H1 (cell line): ENCODE measurements around the gene KCNJ10. TPM values are rescaled to one million over a fixed set of nuclear protein-coding genes. Genes with fewer than 3 reads are reported as not detected.
A peak's percentile ranks its signal among the peaks of the same experiment; 100 is the strongest.

Experiments used
- CTCF ChIA-PET: fragments of 300-600 bp; sonication (Branson Sonifier 250); formaldehyde crosslinking; loops from one replicate; lab custom pipeline; 2021; ENCODE audit not compliant: partially characterized antibody; lab: Charles Lee
- POLR2A ChIA-PET: fragments of 300-600 bp; sonication (Branson Sonifier 250); formaldehyde crosslinking; loops from one replicate; lab custom pipeline; 2021; ENCODE audit warnings: inconsistent platforms; ENCODE audit not compliant: partially characterized antibody; lab: Charles Lee
- DNase-seq, 2 experiments: peaks; one replicate each; pipeline versions ENCODE4 v3.0.0 to v3.0.0-alpha.2; 2010 to 2022; ENCODE audit warnings: low spot score in 2 of 2, low read depth in 1 of 2, mixed read lengths in 1 of 2
- FAIRE-seq: peaks from 2 replicates; lab custom pipeline; 2011; peaks lifted over from hg19 to GRCh38; lab: Jason Lieb, UNC
- H2AFZ ChIP-seq: 2 replicates; pipeline ENCODE4 v1.8.1; 2012; ENCODE audit warnings: low read length, inconsistent platforms
- H2AK5ac ChIP-seq: 2 replicates; pipeline ENCODE4 v1.6.1; 2013; ENCODE audit warnings: low read depth, low read length
- H2BK120ac ChIP-seq: replicated peaks from 2 replicates; pipeline ENCODE3; 2013; ENCODE audit warnings: low read depth, low read length, inconsistent platforms
- H2BK12ac ChIP-seq: 2 replicates; pipeline ENCODE4 v1.6.1; 2013; ENCODE audit warnings: low read depth, low read length
- H2BK15ac ChIP-seq: 2 replicates; pipeline ENCODE4 v1.6.1; 2013; ENCODE audit warnings: low read length
- H2BK20ac ChIP-seq: 2 replicates; pipeline ENCODE4 v1.6.1; 2013; ENCODE audit warnings: low read length
- H2BK5ac ChIP-seq: 2 replicates; pipeline ENCODE4 v1.6.1; 2013; ENCODE audit warnings: low read depth, low read length
- H3K14ac ChIP-seq: 2 replicates; pipeline ENCODE4 v1.6.1; 2013; ENCODE audit warnings: inconsistent platforms; ENCODE audit not compliant: insufficient read length
- H3K18ac ChIP-seq: 2 replicates; pipeline ENCODE4 v1.6.1; 2013; ENCODE audit warnings: low read length; ENCODE audit errors: extremely low read depth
- H3K23ac ChIP-seq: 2 replicates; pipeline ENCODE4 v1.6.1; 2013; ENCODE audit warnings: inconsistent platforms; ENCODE audit not compliant: insufficient read length
- H3K23me2 ChIP-seq: 2 replicates; pipeline ENCODE4 v1.6.1; 2013; ENCODE audit warnings: low read depth, low read length
- H3K27ac ChIP-seq: 2 replicates; pipeline ENCODE4 v1.6.1; 2011; ENCODE audit warnings: low read depth, low read length, inconsistent platforms
- H3K27me3 ChIP-seq, 4 experiments: replicated peaks in 1 of 4; 1 replicate in 1 of 4; 2 replicates in 3 of 4; pipeline versions ENCODE4 v1.6.1 to v1.8.1; 2011 to 2013; ENCODE audit warnings: low read length in 3 of 4, mild to moderate bottlenecking in 3 of 4, inconsistent platforms in 2 of 4, mixed read lengths in 2 of 4, moderate library complexity in 1 of 4; ENCODE audit not compliant: control insufficient read depth in 3 of 4, insufficient read depth in 3 of 4; ENCODE audit errors: extremely low read depth in 1 of 4
- H3K36me3 ChIP-seq, 4 experiments: 2 replicates each; pipeline versions ENCODE4 v1.6.1 to v1.8.1; 2011 to 2013; ENCODE audit warnings: mild to moderate bottlenecking in 4 of 4, low read length in 3 of 4, moderate library complexity in 2 of 4, control low read depth in 1 of 4, inconsistent platforms in 1 of 4; ENCODE audit not compliant: insufficient read depth in 4 of 4, control insufficient read depth in 2 of 4
- H3K4ac ChIP-seq: replicated peaks from 2 replicates; pipeline ENCODE3; 2013; ENCODE audit warnings: low read length, low read depth, mixed read lengths, inconsistent platforms; ENCODE audit not compliant: insufficient read length
- H3K4me1 ChIP-seq, 4 experiments: replicated peaks in 1 of 4; 1 replicate in 1 of 4; 2 replicates in 3 of 4; pipeline versions ENCODE4 v1.6.1 to v1.8.1; 2011 to 2013; ENCODE audit warnings: low read length in 3 of 4, inconsistent platforms in 2 of 4, mixed read lengths in 1 of 4; ENCODE audit not compliant: insufficient read depth in 4 of 4, control insufficient read depth in 3 of 4
- H3K4me2 ChIP-seq, 2 experiments: 2 replicates each; pipeline versions ENCODE4 v1.6.1 to v1.8.1; 2011 to 2013; ENCODE audit warnings: low read depth in 2 of 2, low read length in 2 of 2, control low read depth in 1 of 2, inconsistent platforms in 1 of 2, mild to moderate bottlenecking in 1 of 2; ENCODE audit not compliant: insufficient read depth in 1 of 2
- H3K4me3 ChIP-seq, 4 experiments: fragments of 200-600, 300-600 bp in 1 of 4; sonication (generic), shearing (Covaris generic), sonication (Bioruptor Twin) in 1 of 4; 2 replicates each; pipeline versions ENCODE4 v1.5.1 to v1.8.1; 2011 to 2016; ENCODE audit warnings: low read length in 4 of 4, low read depth in 3 of 4, control low read depth in 2 of 4, inconsistent platforms in 2 of 4, mild to moderate bottlenecking in 2 of 4, mixed read lengths in 1 of 4, moderate library complexity in 1 of 4; ENCODE audit not compliant: insufficient read depth in 2 of 4; ENCODE audit errors: extremely low read depth in 1 of 4
- H3K56ac ChIP-seq: replicated peaks from 2 replicates; pipeline ENCODE3; 2013; ENCODE audit warnings: low read depth, mild to moderate bottlenecking, mixed read lengths, low read length, inconsistent platforms; ENCODE audit not compliant: insufficient read length
- H3K79me1 ChIP-seq: 2 replicates; pipeline ENCODE4 v1.6.1; 2013; ENCODE audit warnings: low read depth, low read length, control low read depth
- H3K79me2 ChIP-seq, 2 experiments: 2 replicates each; pipeline versions ENCODE4 v1.6.1 to v1.8.1; 2012 to 2013; ENCODE audit warnings: low read length in 2 of 2, mild to moderate bottlenecking in 2 of 2, inconsistent platforms in 1 of 2; ENCODE audit not compliant: insufficient read depth in 2 of 2, control insufficient read depth in 1 of 2
- H3K9ac ChIP-seq, 4 experiments: replicated peaks in 1 of 4; 1 replicate in 1 of 4; 2 replicates in 3 of 4; pipeline versions ENCODE4 v1.6.1 to v1.8.1; 2011 to 2013; ENCODE audit warnings: low read depth in 3 of 4, low read length in 3 of 4, control low read depth in 2 of 4, mild to moderate bottlenecking in 2 of 4, moderate library complexity in 2 of 4, inconsistent platforms in 1 of 4; ENCODE audit errors: extremely low read depth in 1 of 4
- H3K9me3 ChIP-seq, 2 experiments: 2 replicates each; pipeline versions ENCODE4 v1.6.1 to v1.8.1; 2012 to 2013; ENCODE audit warnings: mild to moderate bottlenecking in 2 of 2, moderate library complexity in 2 of 2, control low read depth in 1 of 2, inconsistent platforms in 1 of 2, low read depth in 1 of 2, low read length in 1 of 2, mixed read lengths in 1 of 2; ENCODE audit not compliant: insufficient read depth in 2 of 2
- H4K20me1 ChIP-seq, 2 experiments: replicated peaks in 1 of 2; 2 replicates each; pipeline versions ENCODE3 to v1.8.1; 2011 to 2013; ENCODE audit warnings: inconsistent platforms in 2 of 2, low read length in 2 of 2, mild to moderate bottlenecking in 1 of 2; ENCODE audit not compliant: insufficient read depth in 2 of 2, control insufficient read depth in 1 of 2
- H4K5ac ChIP-seq: 2 replicates; pipeline ENCODE4 v1.6.1; 2013; ENCODE audit warnings: low read length, low read depth, mixed read lengths, inconsistent platforms; ENCODE audit not compliant: insufficient read length
- H4K8ac ChIP-seq: 2 replicates; pipeline ENCODE4 v1.8.0; 2013; ENCODE audit warnings: mild to moderate bottlenecking, moderate library complexity, low read length, inconsistent platforms; ENCODE audit not compliant: insufficient read depth; ENCODE audit errors: extremely low read depth
- H4K91ac ChIP-seq: replicated peaks from 2 replicates; pipeline ENCODE3; 2013; ENCODE audit warnings: low read length, mixed read lengths, inconsistent platforms; ENCODE audit not compliant: insufficient read length
- GTF2F1 ChIP-seq: IDR thresholded peaks from 2 replicates; pipeline ENCODE4 v1.6.1; 2012; ENCODE audit warnings: low read depth, low read length, improper control_type of control experiment, borderline replicate concordance
- KDM4A ChIP-seq: IDR thresholded peaks from one replicate; pipeline ENCODE4 v1.7.1; 2012; ENCODE audit warnings: low read depth, mild to moderate bottlenecking, moderate library complexity, low read length, inconsistent platforms; ENCODE audit not compliant: severe bottlenecking
- RFX5 ChIP-seq: IDR thresholded peaks from 2 replicates; pipeline ENCODE4 v1.6.1; 2011; ENCODE audit warnings: low read depth, low read length, improper control_type of control experiment, borderline replicate concordance
- WGBS, 2 experiments: shearing (Covaris generic) in 1 of 2; methylation state at CpG; one replicate each; pipeline versions ENCODE4 v1.1.6 to v1.1.7; 2013 to 2015; ENCODE audit warnings: low lambda C conversion rate in 2 of 2, mixed read lengths in 2 of 2, inconsistent platforms in 1 of 2, low coverage in 1 of 2, missing lambda C conversion rate in 1 of 2; ENCODE audit not compliant: insufficient replicate concordance in 2 of 2, insufficient coverage in 1 of 2, insufficient read length in 1 of 2; ENCODE audit errors: extremely low coverage in 1 of 2, missing lambda C conversion rate in 1 of 2; 5-methylcytosine and 5-hydroxymethylcytosine counted together
- polyA plus RNA-seq, 7 experiments: library from polyadenylated mRNA; depleted of rRNA in 3 of 7; stranded (reverse) in 5 of 7; unstranded in 2 of 7; fragments of >200 nt in 5 of 7; fragments of 200-250 nt in 2 of 7; gene quantifications; 1 replicate in 5 of 7; 2 replicates in 1 of 7; 4 replicates in 1 of 7; pipeline versions ENCODE4 v1.2.1 to v1.2.3, GENCODE V29; 2011 to 2013; ENCODE audit warnings: missing spikeins in 2 of 7, mixed read lengths in 2 of 7
- total RNA-seq: library from RNA; stranded (reverse); fragmentation: NEBNext Ultra II Directional; extraction: Animal tissue kit (Norgen Biotek cat#: 25700); gene quantifications from 2 replicates; pipeline ENCODE4 v1.2.1, GENCODE V29; 2021
- TF ChIP-seq, protein P1 (sequence below): IDR thresholded peaks from 2 replicates; pipeline ENCODE4 v1.6.1; 2012; ENCODE audit warnings: inconsistent platforms

The KCNJ10 gene
- total and polyA plus RNA-seq, 2 of the 8 experiments (the other 6 are each of a cell fraction or from before 2014, with no cell fraction given): 1.7 to 2.4 TPM

DNA sequence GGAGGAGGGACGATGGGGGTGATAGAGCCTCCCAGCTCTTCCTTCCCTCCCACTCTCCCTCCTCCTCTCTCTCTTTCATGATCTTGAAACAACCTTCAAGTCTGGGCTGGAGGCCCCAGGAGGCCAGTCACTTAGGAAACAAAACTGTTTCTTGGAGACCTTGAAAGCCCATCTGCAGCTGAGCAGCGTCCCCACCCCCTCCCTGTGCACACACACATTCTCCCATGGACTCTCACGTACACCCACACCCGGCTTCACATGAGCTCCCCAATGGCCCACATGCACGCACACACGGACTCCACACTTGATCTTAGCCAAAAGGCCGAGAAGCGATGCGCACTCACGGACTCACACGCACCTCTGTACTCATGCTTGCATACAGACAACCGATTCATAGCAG is 42.4 kb upstream of the KCNJ10 start:
- Histone ChIP-seq H3K18ac (no peak overlapping the region), H3K14ac (no peak overlapping the region), H2BK15ac (0 out of 2 replicates have a peak overlapping the region, but pooled peaks have one; percentile 48), H2BK20ac (no peak overlapping the region), H3K9me3 (no peaks in the 10 kb centered on the region), H3K36me3 (no peaks in the 10 kb centered on the region), H3K4me2 (no peak overlapping the region), H3K79me2 (peaks cover 0 to 8% of the 10 kb centered on the region in 2 experiments; a peak in 1 of 4 replicates), H3K27me3 (no peaks in the 10 kb centered on the region; a peak in 1 of 7 replicates), H4K5ac (no peak overlapping the region), H4K20me1 (no peaks in the 10 kb centered on the region), H3K4me1 (peaks cover 15 to 57% (median 38%) of the 10 kb centered on the region in 4 experiments), H3K9ac (no peak overlapping the region), H2BK5ac (no peak overlapping the region), H4K91ac (no peak overlapping the region), H3K27ac (no peak overlapping the region), H3K23me2 (peaks cover 8% of the 10 kb centered on the region), H2BK120ac (no peak overlapping the region), H2BK12ac (peak overlapping the region; percentile 95; the same call in 1 of the 2 replicates), H3K79me1 (no peaks in the 10 kb centered on the region), H3K23ac (no peak overlapping the region), H3K56ac (no peak overlapping the region), H4K8ac (no peak overlapping the region), H2AFZ (no peak overlapping the region), H2AK5ac (peak overlapping the region; percentile 10; the same call in 1 of the 2 replicates), H3K4ac (no peak overlapping the region), H3K4me3 (no peak overlapping the region)
- CTCF ChIA-PET: interaction anchor here (0.8 to 18.1 kb wide), 10 partner anchors 9 to 107 kb away, joined by 3 to 256 read pairs (median 4); partner anchors contain the start of gene CASQ1
- WGBS, 2 experiments: 88% methylated on average over 11 of the region's 12 CpGs; no CpG with 5 or more reads in 1 of the 2 experiments
- FAIRE-seq (peak; percentile 58), DNase-seq (no peak)
- TF ChIP-seq KDM4A: no peak
- TF ChIP-seq RFX5: no peak
- TF ChIP-seq, protein P1, sequence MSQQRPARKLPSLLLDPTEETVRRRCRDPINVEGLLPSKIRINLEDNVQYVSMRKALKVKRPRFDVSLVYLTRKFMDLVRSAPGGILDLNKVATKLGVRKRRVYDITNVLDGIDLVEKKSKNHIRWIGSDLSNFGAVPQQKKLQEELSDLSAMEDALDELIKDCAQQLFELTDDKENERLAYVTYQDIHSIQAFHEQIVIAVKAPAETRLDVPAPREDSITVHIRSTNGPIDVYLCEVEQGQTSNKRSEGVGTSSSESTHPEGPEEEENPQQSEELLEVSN: no peak
- TF ChIP-seq GTF2F1: no peak
- POLR2A ChIA-PET: interaction anchor here (0.9 to 1.2 kb wide), 5 partner anchors 10 to 36 kb away, joined by 3 read pairs; no protein-coding TSS in a partner anchor
